Stimulated activated CD4-positive, alpha-beta T cell treated with anti-CD3 and anti-CD28 coated beads, TNF-alpha, amount 100 ng/mL, for 24 hours (primary cell): ENCODE measurements around the gene PLCB4.

Source experiments
- DNase-seq, 3 experiments: peaks; one replicate each; pipeline ENCODE4 v3.0.0-alpha.2; 2020; ENCODE audit warnings: low read depth in 3 of 3

PLCB4 gene

GRCh38 chr20:9400171-9401025 lies 331.5 kb downstream of the PLCB4 start:
- no peak for DNase-seq

GRCh38 chr20:9401371-9401770 lies 332.5 kb downstream of the PLCB4 start:
- no peak for DNase-seq

GRCh38 chr20:9402141-9402540 lies 333.3 kb downstream of the PLCB4 start:
- DNase-seq = no peak

GRCh38 chr20:9402546-9402945 lies 333.7 kb downstream of the PLCB4 start:
- no peak for DNase-seq

GRCh38 chr20:9403448-9403847 lies 334.6 kb downstream of the PLCB4 start:
- DNase-seq = no peak

GRCh38 chr20:9407805-9408421 lies 339.0 kb downstream of the PLCB4 start:
- DNase-seq = peak; percentile 12 to 20 (median 19)

- DNase-seq = no peak
Observed at GRCh38 chr20:9408422-9409300, 339.8 kb downstream of the PLCB4 start.

- DNase-seq = no peak
Observed at GRCh38 chr20:9409352-9409751, 340.5 kb downstream of the PLCB4 start.

- DNase-seq = no peak
Observed at GRCh38 chr20:9409981-9410380, 341.1 kb downstream of the PLCB4 start.

- no peak for DNase-seq
Observed at GRCh38 chr20:9411833-9412232, 342.9 kb downstream of the PLCB4 start.

- no peak for DNase-seq
Observed at GRCh38 chr20:9412309-9412708, 343.4 kb downstream of the PLCB4 start.

GRCh38 chr20:9413001-9413400 lies 344.1 kb downstream of the PLCB4 start:
- DNase-seq = no peak

GRCh38 chr20:9415426-9415825 lies 346.5 kb downstream of the PLCB4 start:
- no peak for DNase-seq

GRCh38 chr20:9416421-9416820 lies 347.5 kb downstream of the PLCB4 start:
- DNase-seq = no peak

GRCh38 chr20:9417665-9418064 lies 348.8 kb downstream of the PLCB4 start:
- DNase-seq = no peak

GRCh38 chr20:9422321-9423057 lies 353.6 kb downstream of the PLCB4 start:
- no peak for DNase-seq

- no peak for DNase-seq
Observed at GRCh38 chr20:9424551-9424950, 355.7 kb downstream of the PLCB4 start.

GRCh38 chr20:9427430-9428291 lies 358.8 kb downstream of the PLCB4 start:
- no peak for DNase-seq

- no peak for DNase-seq
Observed at GRCh38 chr20:9428292-9428607, 359.4 kb downstream of the PLCB4 start.

- no peak for DNase-seq
Observed at GRCh38 chr20:9439806-9440205, 370.9 kb downstream of the PLCB4 start.

- no peak for DNase-seq
Observed at GRCh38 chr20:9440892-9441291, 372.0 kb downstream of the PLCB4 start.
